GM18870 (cell line): ENCODE measurements around the gene BMP2K.

Experiments
- ATAC-seq: cut with Tn5 transposase; IDR thresholded peaks from one replicate; pipeline ENCODE4 v1.9.1; 2021; ENCODE audit warnings: moderate library complexity; ENCODE audit not compliant: unreplicated experiment

Gene BMP2K

GRCh38 chr4:78923464-78924312 is 147.5 kb downstream of the BMP2K start:
- peak; percentile 52 for ATAC-seq

- ATAC-seq: no peak
These were observed 150.7 kb downstream of the BMP2K start for GRCh38 chr4:78926826-78927225.

GRCh38 chr4:78928835-78929234 is 152.7 kb downstream of the BMP2K start:
- no peak for ATAC-seq

- ATAC-seq: no peak
These were observed 154.0 kb downstream of the BMP2K start for GRCh38 chr4:78930016-78930629.

- no peak for ATAC-seq
These were observed 160.8 kb downstream of the BMP2K start for GRCh38 chr4:78936989-78937388.

GRCh38 chr4:78937837-78938236 is 161.7 kb downstream of the BMP2K start:
- no peak for ATAC-seq

GRCh38 chr4:78938474-78938867 is 162.3 kb downstream of the BMP2K start:
- no peak for ATAC-seq

GRCh38 chr4:78938868-78939666 is 162.9 kb downstream of the BMP2K start, which contains the start of gene PAQR3:
PAQR3 (minus strand) TSS chr4:78939438; CDS start chr4:78939224, 214 bp downstream.
- peak; percentile 60 for ATAC-seq

- peak; percentile 34 for ATAC-seq
These were observed 163.5 kb downstream of the BMP2K start for GRCh38 chr4:78939667-78940008.

- ATAC-seq: peak; percentile 53
These were observed 164.6 kb downstream of the BMP2K start for GRCh38 chr4:78940752-78941151.

- ATAC-seq: no peak
These were observed 168.2 kb downstream of the BMP2K start for GRCh38 chr4:78944381-78944780.

- ATAC-seq: no peak
These were observed 169.6 kb downstream of the BMP2K start for GRCh38 chr4:78945651-78946179.

GRCh38 chr4:78949735-78950134 is 173.6 kb downstream of the BMP2K start:
- no peak for ATAC-seq

GRCh38 chr4:78951862-78952472 is 175.8 kb downstream of the BMP2K start:
- ATAC-seq: peak; percentile 74

GRCh38 chr4:78953231-78953630 is 177.1 kb downstream of the BMP2K start:
- no peak for ATAC-seq

- ATAC-seq: no peak
These were observed 177.9 kb downstream of the BMP2K start for GRCh38 chr4:78953769-78954666.

- no peak for ATAC-seq
These were observed 180.8 kb downstream of the BMP2K start for GRCh38 chr4:78956975-78957374.

GRCh38 chr4:78960926-78961325 is 184.8 kb downstream of the BMP2K start:
- ATAC-seq: no peak
